Tibial nerve (tissue), 4 donors: Measurements from ENCODE around the gene LNPK. TPM values are rescaled to one million over a fixed set of nuclear protein-coding genes. Genes with fewer than 3 reads are reported as not detected.

ENCODE experiments used
- DNase-seq, 2 donors: peaks; one replicate each; pipeline ENCODE4 v3.0.0-alpha.2; 2019; ENCODE audit warnings: low spot score in 2 of 2
- H3K27ac ChIP-seq, 4 donors: fragments of 200-600 bp; sonication (generic) in 3 of 4; one replicate each; pipeline ENCODE4 v1.5.1; 2017 to 2019; ENCODE audit warnings: mild to moderate bottlenecking in 1 of 4
- H3K27me3 ChIP-seq, 2 donors: fragments of 200-600 bp; sonication (generic) in 1 of 2; one replicate each; pipeline versions ENCODE4 v1.5.1 to v1.6.0; 2017 to 2019
- H3K36me3 ChIP-seq, 3 donors: fragments of 200-600 bp; sonication (generic); one replicate each; pipeline ENCODE4 v1.5.1; 2018 to 2019
- H3K4me1 ChIP-seq, 4 donors: fragments of 200-600 bp; sonication (generic) in 3 of 4; one replicate each; pipeline ENCODE4 v1.5.1; 2017 to 2019
- H3K4me3 ChIP-seq, 4 donors: fragments of 200-600 bp; sonication (generic) in 3 of 4; one replicate each; pipeline ENCODE4 v1.5.1; 2017 to 2019; ENCODE audit warnings: mild to moderate bottlenecking in 1 of 4, moderate library complexity in 1 of 4
- H3K9me3 ChIP-seq, 4 donors: fragments of 200-600 bp; sonication (generic) in 3 of 4; one replicate each; pipeline ENCODE4 v1.5.1; 2017 to 2019
- EP300 ChIP-seq, 2 donors: sonication (generic); formaldehyde crosslinking; IDR thresholded peaks; one replicate each; pipeline ENCODE4 v1.6.1; 2017; ENCODE audit warnings: antibody characterized with exemption in 2 of 2, mild to moderate bottlenecking in 1 of 2
- POLR2A ChIP-seq, 2 donors: fragments of 450-650 bp; IDR thresholded peaks; one replicate each; pipeline ENCODE4 v1.6.1; 2017; ENCODE audit warnings: antibody characterized with exemption in 2 of 2, mild to moderate bottlenecking in 2 of 2, moderate library complexity in 2 of 2
- WGBS, 2 donors: methylation state at CpG; one replicate each; pipeline ENCODE4 v1.1.5; 2018; 5-methylcytosine and 5-hydroxymethylcytosine counted together
- total RNA-seq, 4 donors: library from RNA; depleted of rRNA; stranded (reverse); fragments of >200 nt; gene quantifications; one replicate each; pipeline ENCODE4 v1.1.0, GENCODE V29; 2016
- TF ChIP-seq, protein P1 (sequence below), 5 experiments: fragments of 200-600 bp in 3 of 5; fragments of 450-650 bp in 2 of 5; sonication (generic) in 3 of 5; IDR thresholded peaks; one replicate each; pipeline ENCODE4 v1.5.1; 2016 to 2019; ENCODE audit warnings: antibody characterized with exemption in 5 of 5, mild to moderate bottlenecking in 3 of 5, moderate library complexity in 2 of 5

Gene LNPK, protein sequence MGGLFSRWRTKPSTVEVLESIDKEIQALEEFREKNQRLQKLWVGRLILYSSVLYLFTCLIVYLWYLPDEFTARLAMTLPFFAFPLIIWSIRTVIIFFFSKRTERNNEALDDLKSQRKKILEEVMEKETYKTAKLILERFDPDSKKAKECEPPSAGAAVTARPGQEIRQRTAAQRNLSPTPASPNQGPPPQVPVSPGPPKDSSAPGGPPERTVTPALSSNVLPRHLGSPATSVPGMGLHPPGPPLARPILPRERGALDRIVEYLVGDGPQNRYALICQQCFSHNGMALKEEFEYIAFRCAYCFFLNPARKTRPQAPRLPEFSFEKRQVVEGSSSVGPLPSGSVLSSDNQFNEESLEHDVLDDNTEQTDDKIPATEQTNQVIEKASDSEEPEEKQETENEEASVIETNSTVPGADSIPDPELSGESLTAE
- 10 to 100 TPM; 17.4 to 27.3 (median 24.1) TPM for total RNA-seq

DNA sequence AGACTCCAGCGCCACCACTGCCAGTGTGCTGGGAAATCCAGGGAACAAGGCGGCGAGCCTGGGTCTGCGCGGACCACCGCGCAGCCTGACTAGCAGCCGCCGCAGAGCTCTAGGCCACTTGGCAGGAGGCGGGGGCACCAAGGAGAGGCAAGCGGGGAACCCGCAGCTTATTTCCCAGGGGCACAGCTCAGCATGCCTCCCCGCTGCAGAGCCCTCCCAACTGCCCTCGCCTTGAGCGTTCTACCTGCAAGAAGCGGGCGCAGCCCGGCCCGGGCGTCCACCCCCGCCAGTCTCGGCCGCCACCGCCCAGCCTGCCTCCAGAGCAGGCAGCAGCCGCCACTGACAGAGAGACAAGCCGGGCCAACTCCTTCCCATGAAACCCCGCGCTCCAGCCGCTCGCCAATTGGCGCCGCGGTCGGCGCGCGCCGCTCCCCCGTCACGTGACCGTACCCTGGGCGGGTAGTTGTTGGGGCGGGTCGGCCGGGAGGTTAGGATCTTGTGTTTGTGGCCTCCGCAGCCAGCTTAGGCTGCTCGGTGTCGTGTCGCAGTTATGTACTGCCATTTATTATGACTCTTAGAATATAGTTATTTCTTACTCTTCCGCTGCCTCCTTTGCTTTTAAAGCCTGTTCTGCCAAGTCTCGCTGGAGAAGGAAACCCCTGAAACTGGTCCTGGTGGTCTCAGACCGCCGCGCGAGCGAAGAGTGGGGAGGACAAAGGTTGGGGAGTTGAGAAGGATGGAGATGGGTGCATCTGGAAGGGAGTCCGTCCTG is at the start of gene LNPK:
Gene LNPK, minus strand, starts transcription at position 352 of the 772 bp plus-strand sequence. CDS start 6,683 bp downstream, outside the sequence.
- peak; percentile 83 to 89 for DNase-seq
- peaks cover 0 to 32% (median 8%) of the 10 kb centered on the region in 4 donors for H3K4me1 ChIP-seq
- no peaks in the 10 kb centered on the region for H3K27me3 ChIP-seq
- no peaks in the 10 kb centered on the region for H3K36me3 ChIP-seq
- TF ChIP-seq, protein P1, sequence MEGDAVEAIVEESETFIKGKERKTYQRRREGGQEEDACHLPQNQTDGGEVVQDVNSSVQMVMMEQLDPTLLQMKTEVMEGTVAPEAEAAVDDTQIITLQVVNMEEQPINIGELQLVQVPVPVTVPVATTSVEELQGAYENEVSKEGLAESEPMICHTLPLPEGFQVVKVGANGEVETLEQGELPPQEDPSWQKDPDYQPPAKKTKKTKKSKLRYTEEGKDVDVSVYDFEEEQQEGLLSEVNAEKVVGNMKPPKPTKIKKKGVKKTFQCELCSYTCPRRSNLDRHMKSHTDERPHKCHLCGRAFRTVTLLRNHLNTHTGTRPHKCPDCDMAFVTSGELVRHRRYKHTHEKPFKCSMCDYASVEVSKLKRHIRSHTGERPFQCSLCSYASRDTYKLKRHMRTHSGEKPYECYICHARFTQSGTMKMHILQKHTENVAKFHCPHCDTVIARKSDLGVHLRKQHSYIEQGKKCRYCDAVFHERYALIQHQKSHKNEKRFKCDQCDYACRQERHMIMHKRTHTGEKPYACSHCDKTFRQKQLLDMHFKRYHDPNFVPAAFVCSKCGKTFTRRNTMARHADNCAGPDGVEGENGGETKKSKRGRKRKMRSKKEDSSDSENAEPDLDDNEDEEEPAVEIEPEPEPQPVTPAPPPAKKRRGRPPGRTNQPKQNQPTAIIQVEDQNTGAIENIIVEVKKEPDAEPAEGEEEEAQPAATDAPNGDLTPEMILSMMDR (IDR thresholded peaks at IDR 0.05), result peak in 1 of 5 experiments; percentile 12
- TF ChIP-seq EP300 (IDR thresholded peaks at IDR 0.05) (peak in 1 of 2 donors; percentile 90), POLR2A (IDR thresholded peaks at IDR 0.05) (peak in 1 of 2 donors; percentile 77)
- H3K4me3 ChIP-seq, result peak within 1 kb of the TSS; percentile 82 to 95 (median 86)
- WGBS, 2 donors, result 1% methylated on average over 36 to 49 of the region's 57 CpGs
- no peaks in the 10 kb centered on the region for H3K9me3 ChIP-seq
- peak within 1 kb of the TSS; percentile 55 to 83 (median 78) for H3K27ac ChIP-seq

DNA sequence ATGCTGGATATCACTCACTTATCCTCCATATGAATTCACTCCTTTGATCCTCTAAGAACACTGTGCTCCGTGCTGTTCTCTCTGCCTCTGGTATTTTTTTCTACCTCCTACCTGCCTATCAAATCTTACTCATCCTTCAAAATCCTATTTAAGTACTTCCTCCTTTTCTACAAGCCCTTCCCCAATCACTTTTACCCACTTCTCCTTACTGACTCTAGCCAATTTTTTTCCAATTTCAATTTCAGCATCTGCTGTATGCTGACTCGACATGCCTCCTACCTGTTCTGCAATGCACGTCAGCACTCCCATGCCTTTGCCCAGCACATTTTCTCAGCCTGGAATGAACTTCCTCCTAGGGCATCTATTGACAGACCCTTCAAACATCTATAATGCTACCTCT is 37.3 kb upstream of the LNPK start:
- no peak overlapping the region for H3K4me3 ChIP-seq
- no peak for DNase-seq
- H3K9me3 ChIP-seq, result peaks cover 0 to 12% (median 0%) of the 10 kb centered on the region in 4 donors
- no peaks in the 10 kb centered on the region for H3K36me3 ChIP-seq
- H3K4me1 ChIP-seq, result no peaks in the 10 kb centered on the region
- 62% methylated on average over 3 of the region's 3 CpGs for WGBS, 2 donors
- H3K27me3 ChIP-seq, result peaks cover 0 to 6% of the 10 kb centered on the region in 2 donors
- H3K27ac ChIP-seq, result no peak overlapping the region
- no peak for TF ChIP-seq POLR2A (IDR thresholded peaks at IDR 0.05)
- TF ChIP-seq, protein P1 (IDR thresholded peaks at IDR 0.05), result no peak
- TF ChIP-seq EP300 (IDR thresholded peaks at IDR 0.05), result no peak

DNA sequence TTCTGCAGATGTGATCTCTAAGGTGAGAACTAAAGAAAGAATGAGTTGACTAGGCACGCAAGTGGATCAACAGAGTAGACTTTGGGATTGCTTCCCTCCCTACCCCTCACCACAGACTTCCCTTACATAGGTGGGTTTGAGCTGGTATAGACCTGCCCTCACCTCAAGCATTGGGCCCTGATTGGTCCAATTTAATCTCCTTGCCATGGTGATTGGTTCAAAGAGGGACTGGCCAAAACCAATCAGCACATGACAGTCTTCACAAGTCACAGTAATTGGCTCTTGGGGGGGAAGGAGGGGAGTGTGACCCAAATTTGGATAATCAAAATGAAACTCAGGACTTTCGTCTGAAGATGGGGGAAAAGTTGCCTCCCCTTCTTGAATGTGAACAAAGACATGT is 36.6 kb upstream of the LNPK start:
- H3K36me3 ChIP-seq, result no peaks in the 10 kb centered on the region
- WGBS, 2 donors, result 72 to 83% methylated on average over 2 of the region's 2 CpGs
- no peak overlapping the region for H3K4me3 ChIP-seq
- no peaks in the 10 kb centered on the region for H3K4me1 ChIP-seq
- peaks cover 0 to 10% of the 10 kb centered on the region in 2 donors for H3K27me3 ChIP-seq
- H3K9me3 ChIP-seq, result peaks cover 0 to 6% (median 0%) of the 10 kb centered on the region in 4 donors
- TF ChIP-seq POLR2A (IDR thresholded peaks at IDR 0.05), result no peak
- no peak for TF ChIP-seq EP300 (IDR thresholded peaks at IDR 0.05)
- TF ChIP-seq, protein P1 (IDR thresholded peaks at IDR 0.05), result no peak
- no peak overlapping the region for H3K27ac ChIP-seq
- DNase-seq, result no peak

DNA sequence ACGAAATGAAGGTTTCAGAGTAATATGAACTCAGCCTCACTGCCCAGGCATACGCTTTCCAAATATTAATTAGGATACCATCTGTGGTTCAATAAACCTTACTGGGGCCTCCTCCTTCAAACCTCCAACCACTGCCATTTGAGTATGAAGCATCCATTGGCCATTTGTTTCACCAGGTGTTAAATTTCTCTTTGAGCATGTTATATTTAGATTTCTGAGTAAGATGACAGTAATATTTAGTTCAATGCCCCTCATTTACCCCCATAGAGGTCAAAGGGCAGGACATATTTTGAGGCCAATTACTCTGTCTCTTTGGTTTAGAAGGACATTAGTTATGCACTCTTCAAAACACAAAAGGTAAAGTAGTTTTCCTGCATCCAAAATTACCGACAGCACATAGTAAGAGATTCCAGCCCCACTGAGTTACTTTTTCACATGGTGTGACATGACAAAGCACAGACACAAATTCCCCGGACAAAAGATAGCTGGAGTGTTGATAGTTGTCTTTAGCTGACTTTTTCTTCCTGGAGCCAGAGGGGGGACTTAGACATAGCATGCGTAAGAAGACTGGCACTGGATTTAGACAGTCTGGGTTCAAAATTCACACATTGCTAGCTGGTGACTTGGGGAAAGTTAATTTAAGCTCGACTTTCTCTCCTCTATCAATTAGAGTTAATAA is 33.1 kb upstream of the LNPK start:
- WGBS, 2 donors, result 68 to 71% methylated on average over 6 of the region's 6 CpGs

More for the DNA sequence above, 33.1 kb upstream of the LNPK start:
- TF ChIP-seq POLR2A (IDR thresholded peaks at IDR 0.05), result no peak
- no peak for TF ChIP-seq EP300 (IDR thresholded peaks at IDR 0.05)
- TF ChIP-seq, protein P1 (IDR thresholded peaks at IDR 0.05), result no peak
- no peaks in the 10 kb centered on the region for H3K4me1 ChIP-seq
- no peak overlapping the region for H3K4me3 ChIP-seq
- no peak overlapping the region for H3K27ac ChIP-seq
- H3K27me3 ChIP-seq, result peaks cover 0 to 5% of the 10 kb centered on the region in 2 donors
- no peaks in the 10 kb centered on the region for H3K36me3 ChIP-seq
- no peaks in the 10 kb centered on the region for H3K9me3 ChIP-seq
- no peak for DNase-seq
